Eye (tissue), 1 donor: ENCODE results near the gene UCK1.
A peak's percentile ranks its signal among the peaks of the same experiment; 100 is the strongest.
"Not testable (repeated sequence)": the region's sequence is repeated elsewhere in the genome, so short reads cannot be mapped to it uniquely, and the experiment has no call there.

Source experiments
- DNase-seq: peaks from one replicate; pipeline ENCODE4 v3.0.0-alpha.2; 2015

Gene UCK1

DNA sequence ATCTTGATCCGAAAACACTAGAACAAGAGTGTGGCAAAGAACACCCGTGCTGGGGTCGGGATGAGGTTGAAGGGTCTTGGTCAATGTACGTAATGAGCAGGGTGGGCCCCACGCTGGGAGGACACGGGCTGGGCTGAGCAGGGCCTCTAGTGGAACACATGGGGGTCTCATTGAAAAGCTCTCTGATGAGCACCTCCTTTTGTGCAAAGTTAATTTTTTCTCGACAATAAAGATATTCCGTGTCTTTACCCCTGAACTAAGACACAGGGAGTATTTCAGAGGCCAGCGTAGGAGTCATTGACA is 8.0 kb downstream of the UCK1 start:
- no peak for DNase-seq

GRCh38 chr9:131522257-131523085 is 8.6 kb downstream of the UCK1 start:
- no peak for DNase-seq

DNA sequence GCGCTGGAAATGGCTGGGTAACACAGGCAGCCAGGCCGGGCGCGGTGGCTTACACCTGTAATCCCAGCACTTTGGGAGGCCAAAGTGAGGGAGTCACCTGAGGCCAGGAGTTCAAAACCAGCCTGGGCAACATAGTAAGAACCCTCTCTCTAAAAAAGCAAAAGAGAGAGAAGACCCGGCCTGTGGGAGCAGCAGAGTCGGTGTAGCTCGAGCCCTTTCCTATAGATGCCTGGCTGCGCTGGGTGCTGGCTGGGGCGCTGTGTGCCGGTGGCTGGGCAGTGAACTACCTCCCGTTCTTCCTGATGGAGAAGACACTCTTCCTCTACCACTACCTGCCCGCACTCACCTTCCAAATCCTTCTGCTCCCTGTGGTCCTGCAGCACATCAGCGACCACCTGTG is 9.2 kb downstream of the UCK1 start:
- no peak for DNase-seq

- DNase-seq: no peak
Observed at GRCh38 chr9:131521203-131521602, 9.9 kb downstream of the UCK1 start.

- DNase-seq: no peak
Observed at GRCh38 chr9:131520503-131520902, 10.6 kb downstream of the UCK1 start.

GRCh38 chr9:131518553-131518952 is 12.5 kb downstream of the UCK1 start:
- no peak for DNase-seq

DNA sequence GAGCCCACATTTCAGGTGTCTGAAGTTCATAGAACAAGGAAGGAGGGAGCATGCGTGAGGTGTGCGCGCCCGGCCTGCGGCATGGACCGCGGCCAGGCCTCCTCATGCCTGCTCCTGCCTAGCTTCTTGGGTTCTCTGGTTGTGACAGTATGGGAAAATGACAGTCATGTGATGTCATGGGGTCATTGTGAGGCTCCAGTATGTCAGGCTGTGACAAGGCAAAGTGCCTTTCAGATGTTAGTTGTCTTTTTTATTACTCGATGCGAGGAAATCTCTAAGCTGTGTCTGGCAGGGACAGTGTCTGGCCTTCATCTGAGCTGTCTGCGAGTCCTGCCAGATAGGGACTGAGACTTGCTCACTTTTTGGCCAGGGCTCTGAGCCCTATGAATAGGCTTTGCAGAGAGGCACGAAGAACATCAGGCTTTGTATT is 13.3 kb downstream of the UCK1 start:
- no peak for DNase-seq

DNA sequence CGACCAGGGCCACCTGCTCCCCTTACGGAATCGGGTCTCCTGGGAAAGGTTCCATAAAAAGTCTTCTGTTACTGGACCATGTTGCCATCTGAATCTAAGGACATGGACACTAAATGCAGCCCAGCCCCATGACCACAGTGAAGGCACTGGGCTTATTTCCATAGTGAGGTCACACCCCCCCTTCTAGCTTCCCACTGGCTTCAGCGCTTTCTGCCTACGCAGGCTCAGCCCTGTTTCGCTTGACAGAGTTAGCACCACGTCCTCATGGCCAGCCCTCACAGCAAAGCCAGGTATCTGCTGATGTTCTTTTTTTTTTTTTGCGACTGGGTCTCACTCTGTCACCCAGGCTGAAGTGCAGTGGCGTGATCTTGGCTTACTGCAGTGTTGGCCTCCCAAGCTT is 14.1 kb downstream of the UCK1 start:
- DNase-seq: no peak

DNA sequence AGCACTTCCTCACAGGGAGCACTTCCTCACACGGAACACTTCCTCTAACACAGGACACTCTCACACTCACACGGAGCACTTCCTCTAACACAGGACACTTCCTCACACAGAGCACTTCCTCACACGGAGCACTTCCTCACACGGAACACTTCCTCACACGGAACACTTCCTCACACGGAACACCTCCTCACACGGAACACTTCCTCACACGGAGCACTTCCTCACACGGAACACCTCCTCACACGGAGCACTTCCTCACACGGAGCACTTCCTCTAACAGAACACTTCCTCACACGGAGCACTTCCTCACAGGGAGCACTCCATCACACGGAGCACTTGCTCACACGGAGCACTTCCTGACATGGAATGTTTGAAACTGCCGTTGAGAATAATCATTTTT is 15.0 kb downstream of the UCK1 start:
- no peak for DNase-seq

- DNase-seq: not testable (repeated sequence)
Observed at GRCh38 chr9:131515559-131516031, 15.5 kb downstream of the UCK1 start.

DNA sequence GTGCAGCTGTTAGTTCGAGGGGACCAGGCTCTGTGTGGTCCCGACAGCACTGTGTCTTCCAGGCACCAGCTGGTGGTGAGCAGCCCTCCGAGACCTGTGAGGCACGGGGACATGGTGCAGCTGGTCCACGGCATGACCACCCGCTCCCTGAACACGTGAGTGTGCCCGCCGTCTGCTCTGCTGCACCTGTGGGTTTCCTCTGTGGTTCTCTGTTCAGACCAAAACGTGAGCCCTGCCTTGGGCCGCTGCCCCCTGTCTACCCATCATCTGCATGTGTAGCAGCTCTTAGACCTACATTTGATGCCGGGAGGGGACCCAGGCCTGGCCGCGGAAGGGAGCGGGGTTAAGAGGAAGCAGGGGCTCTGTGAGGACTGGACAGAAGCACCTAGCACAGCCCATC is 17.9 kb downstream of the UCK1 start:
- DNase-seq: no peak

DNA sequence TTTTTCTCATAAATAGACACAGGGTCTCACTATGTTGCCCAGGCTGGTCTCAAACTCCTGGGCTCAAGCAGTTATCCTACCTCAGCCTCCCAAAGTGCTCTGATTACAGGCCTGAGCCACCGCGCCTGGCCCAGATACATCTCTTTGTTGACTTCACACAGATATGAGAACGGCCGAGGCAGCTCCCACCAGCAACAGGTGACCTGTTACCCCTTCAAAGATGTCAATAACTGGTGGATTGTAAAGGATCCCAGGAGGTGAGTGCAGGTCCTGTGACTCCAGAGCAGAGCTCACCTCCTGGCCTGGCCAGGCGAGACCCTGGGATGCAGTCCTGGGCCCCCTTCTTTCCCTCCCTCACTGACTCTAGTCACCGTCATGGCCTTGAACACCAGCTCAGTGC is 19.2 kb downstream of the UCK1 start:
- no peak for DNase-seq

DNA sequence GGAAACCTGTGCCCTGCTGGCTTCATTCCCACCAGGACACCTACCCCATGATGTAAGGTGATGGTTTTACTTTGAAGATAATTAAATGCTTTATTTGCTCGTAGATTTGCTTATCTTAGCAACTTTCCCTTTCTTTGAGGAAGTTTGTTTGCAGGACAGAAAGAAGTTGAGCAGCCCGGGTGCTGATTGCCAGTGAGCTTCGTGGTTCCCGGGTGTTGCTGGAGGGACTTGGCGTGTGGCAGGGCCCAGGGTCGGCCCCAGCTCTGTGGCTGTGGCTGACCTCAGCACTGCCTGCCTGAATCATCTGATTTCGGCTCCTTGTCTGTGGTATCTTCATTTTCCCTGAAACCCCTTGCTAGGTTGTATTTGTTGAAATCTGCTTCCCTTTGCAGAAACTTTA is 19.6 kb downstream of the UCK1 start:
- no peak for DNase-seq

GRCh38 chr9:131505012-131505411 is 26.1 kb downstream of the UCK1 start:
- DNase-seq: no peak

DNA sequence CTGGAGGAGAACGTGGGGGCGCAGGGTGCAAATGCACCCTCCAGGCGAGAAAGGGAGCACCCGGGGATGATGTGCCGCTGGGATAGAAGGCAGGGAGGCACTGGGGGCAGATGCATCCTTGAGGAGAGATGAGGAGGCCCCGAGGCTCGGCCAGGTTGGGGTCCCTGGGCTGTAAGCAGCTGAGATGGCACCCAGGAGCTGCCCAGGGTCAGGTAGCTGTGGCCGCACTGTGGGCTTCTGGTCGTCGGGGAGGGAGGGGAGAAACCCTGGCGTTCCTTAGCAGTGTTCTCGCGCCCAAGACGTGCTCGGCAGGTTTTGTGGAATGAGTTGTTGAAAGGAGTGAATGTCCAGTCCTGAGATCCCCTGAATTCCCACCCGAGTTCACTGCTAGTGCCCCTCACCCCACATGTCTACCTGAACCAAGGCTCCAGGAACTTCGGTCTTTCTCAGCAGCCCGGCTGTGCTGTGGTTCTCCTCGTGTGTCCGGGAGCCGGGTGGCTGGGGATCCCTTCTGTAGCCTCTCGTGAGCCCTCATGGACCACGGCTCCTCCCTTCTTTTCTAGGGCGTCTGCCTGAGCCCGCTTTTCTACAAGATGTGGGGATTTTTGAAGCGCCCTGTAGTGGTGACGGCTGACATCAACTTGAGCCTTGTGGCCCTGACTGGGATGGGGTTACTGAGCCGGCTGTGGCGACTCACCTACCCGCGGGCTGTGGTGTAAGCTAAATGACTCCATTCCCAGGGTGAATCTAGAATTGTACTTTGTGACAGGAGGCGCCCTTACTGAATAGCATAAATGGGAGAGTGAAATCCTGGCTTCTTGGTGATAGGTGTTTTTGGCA is 27.2 kb downstream of the UCK1 start:
- no peak for DNase-seq

- DNase-seq: peak; percentile 95
Observed at GRCh38 chr9:131502781-131503625, 28.1 kb downstream of the UCK1 start, which contains the start of gene POMT1. Gene POMT1 (plus strand): TSS chr9:131502918. CDS start chr9:131504219, 1,301 bp downstream.

DNA sequence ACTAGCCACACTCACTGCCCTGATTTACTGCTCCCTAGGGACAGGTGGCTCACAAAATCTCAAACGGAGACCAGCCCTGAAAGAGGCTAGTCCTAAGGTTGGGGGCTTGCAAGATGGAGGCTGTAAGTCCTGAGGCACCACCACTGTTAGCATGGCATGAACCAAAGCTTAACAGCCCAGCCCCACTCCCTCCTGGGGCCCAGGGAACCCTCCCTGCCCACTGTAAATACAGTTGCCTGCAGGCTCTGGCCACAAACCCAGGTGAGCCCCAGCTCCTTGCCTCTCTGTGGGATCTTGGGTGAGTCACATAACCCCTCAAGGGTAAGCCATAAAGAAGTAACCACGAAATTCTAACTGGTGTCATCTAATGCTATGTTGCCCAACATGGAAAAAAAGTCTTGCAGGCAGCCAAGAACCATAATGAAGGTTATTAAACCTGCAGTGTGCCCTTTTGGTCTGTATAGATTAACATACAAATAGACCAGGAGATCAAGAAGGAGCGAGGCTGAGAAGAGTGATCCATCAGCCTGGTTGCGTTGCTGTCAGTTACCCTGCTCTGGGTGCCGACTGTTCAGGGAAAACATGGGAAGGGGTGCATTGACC is 30.0 kb downstream of the UCK1 start:
- no peak for DNase-seq

- no peak for DNase-seq
Observed at GRCh38 chr9:131500377-131500776, 30.7 kb downstream of the UCK1 start.

- no peak for DNase-seq
Observed at GRCh38 chr9:131499254-131499767, 31.8 kb downstream of the UCK1 start.

DNA sequence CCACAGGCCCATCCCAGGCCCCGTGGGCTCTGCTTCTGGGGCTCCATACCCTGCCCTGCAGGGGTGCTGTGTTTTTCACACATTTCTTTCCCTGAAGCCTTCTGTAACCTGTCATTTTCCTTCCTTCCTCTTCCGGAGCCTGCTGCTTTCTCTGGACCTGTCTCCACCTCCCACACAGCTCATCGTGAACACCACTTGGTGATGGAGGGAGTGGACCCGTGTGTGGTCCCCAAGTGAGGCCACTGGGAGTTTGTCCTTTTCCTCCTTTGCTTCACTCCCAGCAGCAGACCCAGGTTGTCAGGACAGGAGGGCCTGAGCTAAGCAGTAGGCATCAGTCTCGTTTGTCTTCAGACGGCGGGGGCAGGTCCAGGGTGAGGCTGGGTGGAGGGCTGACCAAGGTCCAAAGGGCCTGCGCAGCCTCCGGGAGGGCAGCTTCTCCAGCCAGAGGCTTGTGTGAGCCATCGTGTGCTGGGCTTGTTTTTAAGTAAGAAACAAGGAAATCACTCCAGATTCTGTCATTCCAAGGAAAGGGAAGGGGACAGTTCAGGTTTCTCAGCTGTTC is 34.1 kb downstream of the UCK1 start:
- DNase-seq: no peak

DNA sequence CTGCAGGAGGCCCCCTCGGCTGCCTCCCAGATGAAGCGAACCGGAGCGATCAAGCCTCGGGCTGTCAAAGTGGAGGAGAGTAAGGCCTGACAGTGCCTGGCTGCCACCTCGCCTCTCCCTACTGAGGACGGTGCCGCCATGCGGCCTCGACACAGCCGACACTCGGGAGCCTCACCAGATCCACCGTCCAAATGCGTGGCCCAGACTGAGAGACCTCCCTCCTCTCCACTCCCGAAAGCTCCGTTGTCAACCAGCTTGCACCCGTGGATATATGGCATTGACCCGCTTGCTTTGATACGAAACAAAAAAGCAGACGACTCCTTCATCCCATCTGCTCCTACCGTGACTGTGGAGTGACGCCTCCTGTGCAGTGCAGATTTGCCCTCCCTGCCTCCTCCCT is 35.3 kb downstream of the UCK1 start:
- DNase-seq: no peak

GRCh38 chr9:131494296-131494870 is 36.7 kb downstream of the UCK1 start:
- no peak for DNase-seq
